HG03108 (cell line): ENCODE results near the gene HERPUD2.
"Not testable (repeated sequence)": the region's sequence is repeated elsewhere in the genome, so short reads cannot be mapped to it uniquely, and the experiment has no call there.

ENCODE experiments used
- ATAC-seq: cut with Tn5 transposase; IDR thresholded peaks from one replicate; pipeline ENCODE4 v1.9.1; 2021; ENCODE audit warnings: moderate library complexity; ENCODE audit not compliant: unreplicated experiment

The HERPUD2 gene

DNA sequence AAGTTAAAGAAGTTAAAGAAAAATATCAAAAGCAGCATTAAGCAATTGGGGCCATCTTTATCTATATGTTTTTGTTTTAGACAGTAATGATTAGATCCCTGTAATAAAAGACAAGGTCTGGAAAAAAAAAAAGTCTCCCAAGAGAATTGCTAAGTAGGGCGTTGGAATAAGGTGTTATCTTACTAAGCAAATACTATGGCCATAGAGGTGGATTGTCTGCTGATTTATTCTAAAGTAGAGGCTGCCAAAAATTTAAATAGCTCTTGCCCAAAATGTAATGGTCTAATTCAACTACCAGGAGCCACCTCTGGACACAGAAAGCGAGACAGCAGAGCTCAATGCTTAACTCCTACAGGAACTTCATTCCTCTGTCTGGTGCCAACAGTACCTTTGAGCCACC, 71.6 kb downstream of the HERPUD2 start:
- ATAC-seq, result no peak

DNA sequence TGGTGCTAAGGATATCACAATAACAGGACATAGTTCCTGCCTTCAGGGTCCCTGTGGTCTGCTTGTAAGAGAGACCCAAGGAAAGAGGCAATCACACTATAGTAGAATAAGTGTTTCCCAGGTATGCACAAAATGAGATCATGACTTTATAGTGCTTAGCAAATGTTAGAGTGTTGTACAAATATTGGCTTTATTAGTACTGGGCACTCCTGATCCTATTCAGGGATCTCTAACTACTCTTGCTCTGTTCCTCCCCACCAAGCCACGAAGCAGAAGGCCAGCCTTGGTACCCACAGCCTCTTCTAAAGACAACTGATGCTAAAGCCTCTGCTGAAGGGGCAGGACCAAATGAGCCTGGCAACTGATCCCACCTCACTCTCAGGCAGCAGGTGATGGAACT, 75.1 kb downstream of the HERPUD2 start:
- ATAC-seq, result no peak

DNA sequence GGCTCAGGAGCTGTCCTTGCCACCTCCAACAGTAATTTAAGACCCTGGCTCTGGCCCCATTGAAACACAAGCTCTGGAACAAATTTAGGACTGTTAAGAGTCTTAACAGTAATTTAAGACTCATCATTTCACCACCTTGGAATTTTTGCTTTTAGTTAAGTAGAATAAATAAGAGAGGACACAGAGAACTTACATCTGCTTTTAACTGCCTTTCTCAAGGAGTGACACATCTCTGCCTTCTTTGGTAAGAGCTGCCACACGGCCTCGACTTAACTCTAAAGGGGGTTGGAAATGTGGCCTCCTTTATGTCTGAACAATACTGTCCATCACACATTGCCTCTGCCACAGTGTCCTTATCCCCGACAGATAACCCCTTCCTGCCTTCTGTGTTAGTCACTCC, 77.9 kb downstream of the HERPUD2 start:
- no peak for ATAC-seq

DNA sequence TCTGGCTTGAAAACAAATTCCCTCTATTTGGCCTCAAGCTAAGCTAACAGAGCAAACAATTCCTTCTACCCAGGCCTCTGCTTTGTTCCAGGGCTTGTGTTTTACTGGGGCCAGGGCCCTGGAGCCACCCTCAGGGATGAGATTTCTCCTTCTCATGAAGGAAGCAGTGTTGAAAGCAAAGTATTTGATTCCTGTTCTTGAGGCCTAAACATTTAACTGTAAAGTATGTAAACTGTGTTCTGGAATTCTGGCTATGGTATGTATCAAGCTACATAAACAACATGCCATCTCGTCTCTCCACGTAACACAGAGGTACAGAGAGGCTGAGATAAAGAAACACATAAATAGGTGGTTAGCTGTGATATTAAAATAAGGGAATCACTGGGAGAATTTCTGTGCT, 81.8 kb downstream of the HERPUD2 start:
- no peak for ATAC-seq

DNA sequence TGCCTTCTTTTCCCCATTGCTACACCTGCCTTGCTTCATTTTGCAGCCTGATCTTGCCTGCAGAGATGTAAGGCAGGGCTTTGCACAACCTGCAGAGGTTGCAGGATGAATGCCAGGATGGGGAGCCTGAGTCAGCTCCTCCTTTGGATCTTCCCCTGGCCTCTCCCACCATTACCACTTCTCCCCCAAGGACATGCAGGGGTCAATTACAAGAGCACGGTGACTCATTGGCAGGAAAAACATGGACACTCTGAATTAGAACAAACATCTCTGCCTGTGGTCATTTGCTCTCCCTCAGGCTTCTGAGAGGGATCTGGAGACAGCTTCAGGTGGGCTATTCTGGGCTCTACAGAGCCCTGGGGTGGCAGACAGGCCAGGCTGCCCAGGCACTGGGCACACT, 89.2 kb downstream of the HERPUD2 start:
- no peak for ATAC-seq

DNA sequence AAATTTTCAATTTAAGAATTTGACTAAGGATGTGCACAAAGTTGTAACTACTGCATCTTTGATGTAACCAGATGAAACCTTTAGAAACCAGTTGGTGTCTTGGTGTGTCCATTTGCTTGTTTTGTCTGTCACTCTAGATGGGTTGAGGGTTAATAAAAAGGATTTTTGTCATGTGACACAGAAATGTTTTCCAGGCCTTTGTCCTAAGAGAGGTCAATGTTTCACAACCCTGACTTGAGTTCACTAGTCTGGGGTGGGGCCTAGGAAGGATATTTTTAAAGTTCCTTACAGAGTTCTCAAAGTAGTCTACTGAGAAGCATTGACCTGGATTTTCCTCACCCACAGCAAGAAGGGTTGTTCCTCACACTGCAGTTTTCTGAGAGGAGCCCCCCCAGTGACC, 90.3 kb downstream of the HERPUD2 start:
- ATAC-seq, result no peak

DNA sequence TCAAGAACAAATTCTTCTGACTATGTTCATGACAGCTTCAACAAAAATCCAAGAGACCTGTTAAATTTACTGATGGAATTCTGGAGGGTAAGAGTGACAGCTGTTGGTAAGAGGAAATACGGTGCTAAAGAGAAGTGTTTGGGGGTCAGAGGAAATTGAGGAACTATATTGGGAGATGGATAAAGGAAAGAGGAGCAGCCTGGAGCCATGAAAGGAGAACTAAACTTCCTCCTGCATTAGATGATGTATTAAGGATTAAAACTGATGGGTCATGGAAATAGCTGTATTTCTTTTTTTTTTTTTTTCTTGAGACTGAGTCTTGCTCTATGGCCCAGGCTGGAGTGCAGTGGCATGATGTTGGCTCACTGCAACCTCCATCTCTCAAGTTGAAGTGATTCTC, 95.3 kb downstream of the HERPUD2 start:
- no peak for ATAC-seq

DNA sequence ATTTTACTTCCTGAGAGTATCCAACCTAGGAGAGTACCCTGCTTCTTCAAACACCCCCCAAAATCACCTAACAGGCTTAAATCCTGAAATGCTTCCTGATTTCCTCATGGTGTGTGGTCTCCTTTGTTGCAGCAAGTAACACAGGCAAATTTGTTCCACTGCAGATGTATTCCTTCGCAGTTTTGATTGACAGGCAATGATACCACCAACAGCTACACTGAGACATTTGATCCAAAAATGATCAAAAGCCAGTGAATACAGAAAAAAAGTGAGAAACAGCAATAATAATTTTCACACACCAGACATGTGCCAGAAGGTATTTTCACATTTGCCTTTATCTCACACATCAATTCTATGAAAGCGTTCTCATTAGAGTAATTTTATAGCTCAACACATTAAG, 95.9 kb downstream of the HERPUD2 start:
- no peak for ATAC-seq

DNA sequence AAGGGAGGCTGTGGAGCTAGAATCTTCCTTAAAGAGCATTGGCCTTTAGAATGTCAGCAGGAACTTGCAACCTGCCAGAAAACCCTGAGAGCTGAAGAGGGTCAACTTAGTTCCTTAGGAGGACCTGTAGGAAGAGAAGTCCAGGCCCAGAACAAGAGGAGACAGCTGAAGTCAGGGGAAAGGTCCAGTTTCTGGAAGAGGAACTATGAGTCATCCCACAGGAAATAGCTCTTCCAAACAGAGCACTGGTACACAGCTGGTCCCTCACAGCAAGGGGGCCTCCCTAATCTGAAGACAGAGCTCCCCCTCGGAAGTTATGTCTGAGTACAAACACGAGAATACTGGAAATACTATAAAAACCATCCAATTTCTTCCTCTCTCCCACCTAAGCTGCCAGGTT, 98.9 kb downstream of the HERPUD2 start:
- no peak for ATAC-seq

DNA sequence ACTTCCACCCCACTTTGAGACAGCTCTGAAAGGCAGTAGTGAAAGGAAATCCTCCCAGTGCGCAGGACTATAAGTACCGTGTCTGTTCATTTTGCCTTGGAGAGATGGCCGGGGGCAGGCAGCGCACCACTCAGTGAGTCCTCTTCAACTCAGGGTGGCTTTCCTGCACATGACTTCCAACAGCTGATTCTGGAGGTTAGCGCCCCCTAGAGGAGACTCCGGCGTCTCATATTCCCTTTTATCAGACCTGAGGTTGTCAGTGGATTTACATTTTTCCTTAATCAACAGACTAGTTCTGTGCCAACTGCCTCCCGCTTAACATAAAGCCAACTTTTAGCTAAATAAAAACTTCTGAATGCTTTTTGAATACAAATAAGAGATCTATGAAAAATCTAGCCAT, 101.0 kb downstream of the HERPUD2 start:
- no peak for ATAC-seq

DNA sequence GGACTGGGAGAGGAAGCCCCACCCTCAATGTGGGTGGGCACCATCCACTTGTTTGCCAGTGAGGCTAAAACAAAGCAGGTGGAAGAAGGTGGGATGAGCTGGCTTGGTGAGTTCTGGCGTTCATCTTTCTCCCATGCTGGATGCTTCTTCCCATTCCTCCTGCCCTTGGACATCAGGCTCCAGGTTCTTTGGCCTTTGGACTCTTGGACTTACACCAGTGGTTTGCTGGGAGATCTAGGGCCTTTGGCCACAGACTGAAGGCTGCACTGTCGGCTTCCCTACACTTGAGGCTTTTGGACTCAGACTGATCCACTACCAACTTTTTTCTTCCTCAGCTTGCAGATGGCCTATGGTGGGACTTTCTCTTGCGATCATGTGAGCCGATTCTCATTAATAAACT, 106.3 kb downstream of the HERPUD2 start:
- no peak for ATAC-seq

DNA sequence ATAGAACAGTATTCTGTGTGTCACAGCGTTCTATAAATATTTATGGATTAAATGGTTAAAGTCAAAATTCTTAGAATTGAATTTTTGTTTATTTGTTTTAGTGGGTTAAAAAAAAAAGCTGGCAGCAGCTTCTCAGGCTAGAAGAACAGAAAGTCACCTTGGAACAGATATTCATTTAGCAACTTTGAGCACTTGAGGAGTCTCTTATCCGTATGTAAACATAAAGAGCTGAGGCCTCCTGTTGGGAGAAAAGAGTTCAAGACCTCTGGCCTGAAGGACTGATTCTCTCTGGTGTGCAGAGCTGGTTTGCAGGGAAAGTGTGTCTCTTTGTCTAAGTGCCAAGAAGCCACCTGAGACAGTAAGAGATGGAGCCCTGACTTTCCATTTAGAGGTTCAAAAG, 109.9 kb downstream of the HERPUD2 start:
- no peak for ATAC-seq

DNA sequence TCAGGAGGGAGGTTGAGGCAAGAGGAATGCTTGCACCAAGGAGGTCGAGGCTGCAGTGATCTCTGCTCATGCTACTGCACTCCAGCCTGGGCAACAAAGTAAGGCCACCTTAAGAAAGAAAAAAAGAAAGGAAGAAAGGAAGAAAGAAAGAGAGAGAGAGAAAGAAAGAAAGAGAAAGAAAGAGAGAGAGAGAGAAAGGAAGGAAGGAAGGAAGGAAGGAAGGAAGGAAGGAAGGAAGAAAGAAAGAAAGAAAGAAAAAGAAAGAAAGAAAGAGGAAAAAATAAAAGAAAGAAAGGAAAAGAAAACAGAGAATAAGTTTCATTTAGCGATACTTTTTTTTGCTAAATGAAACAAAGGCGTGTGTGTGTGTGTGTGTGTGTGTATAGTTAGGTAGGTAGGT, 110.4 kb downstream of the HERPUD2 start:
- ATAC-seq, result not testable (repeated sequence)
